MM.1S (cell line): ENCODE data around the gene ARHGAP27.

ENCODE experiments used
- EZH2 ChIP-seq: fragments of 300-600 bp; sonication (generic); optimal IDR thresholded peaks from 2 replicates; pipeline ENCODE3; 2017; ENCODE audit warnings: low read depth, mild to moderate bottlenecking, antibody characterized with exemption, low read length, mixed read lengths
- EZH2phosphoT487 ChIP-seq: fragments of 300-600 bp; sonication (generic); IDR thresholded peaks from 2 replicates; pipeline ENCODE4 v1.6.1; 2018; ENCODE audit warnings: antibody characterized with exemption, low read length
- TF ChIP-seq, protein P1 (sequence below): fragments of 300-600 bp; sonication (generic); IDR thresholded peaks from 2 replicates; pipeline ENCODE4 v1.5.1; 2016; ENCODE audit warnings: antibody characterized with exemption, low read length, mixed read lengths

DNA sequence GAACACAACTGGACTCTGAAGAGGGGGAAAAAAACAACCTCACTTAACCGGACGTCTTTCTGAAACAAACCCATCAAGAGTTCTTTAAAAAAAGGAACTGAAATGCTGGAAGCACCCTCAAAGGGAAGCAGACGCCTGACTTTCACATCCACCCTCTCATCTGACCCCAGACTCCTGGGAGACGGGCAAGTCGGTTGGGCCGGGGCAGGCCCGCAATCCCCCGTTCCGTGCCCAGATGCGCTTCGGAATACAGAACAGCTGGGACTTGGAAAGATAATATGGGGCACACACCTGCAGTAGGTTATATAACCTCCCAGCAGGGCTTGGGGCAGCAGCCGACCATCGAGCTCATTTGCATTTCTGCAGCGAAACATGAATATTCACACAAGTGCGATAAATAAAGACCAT lies 3.7 kb downstream of the ARHGAP27 start:
- TF ChIP-seq, protein P1, sequence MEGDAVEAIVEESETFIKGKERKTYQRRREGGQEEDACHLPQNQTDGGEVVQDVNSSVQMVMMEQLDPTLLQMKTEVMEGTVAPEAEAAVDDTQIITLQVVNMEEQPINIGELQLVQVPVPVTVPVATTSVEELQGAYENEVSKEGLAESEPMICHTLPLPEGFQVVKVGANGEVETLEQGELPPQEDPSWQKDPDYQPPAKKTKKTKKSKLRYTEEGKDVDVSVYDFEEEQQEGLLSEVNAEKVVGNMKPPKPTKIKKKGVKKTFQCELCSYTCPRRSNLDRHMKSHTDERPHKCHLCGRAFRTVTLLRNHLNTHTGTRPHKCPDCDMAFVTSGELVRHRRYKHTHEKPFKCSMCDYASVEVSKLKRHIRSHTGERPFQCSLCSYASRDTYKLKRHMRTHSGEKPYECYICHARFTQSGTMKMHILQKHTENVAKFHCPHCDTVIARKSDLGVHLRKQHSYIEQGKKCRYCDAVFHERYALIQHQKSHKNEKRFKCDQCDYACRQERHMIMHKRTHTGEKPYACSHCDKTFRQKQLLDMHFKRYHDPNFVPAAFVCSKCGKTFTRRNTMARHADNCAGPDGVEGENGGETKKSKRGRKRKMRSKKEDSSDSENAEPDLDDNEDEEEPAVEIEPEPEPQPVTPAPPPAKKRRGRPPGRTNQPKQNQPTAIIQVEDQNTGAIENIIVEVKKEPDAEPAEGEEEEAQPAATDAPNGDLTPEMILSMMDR = no peak
- TF ChIP-seq EZH2phosphoT487 = no peak
- TF ChIP-seq EZH2 = no peak
